HCT116 (cell line): ENCODE data around the gene MYLK2. TPM values are rescaled to one million over a fixed set of nuclear protein-coding genes. Genes with fewer than 3 reads are reported as not detected.

Experiments used
- ATAC-seq: fragments of 200-7000 bp; cut with Tn5 transposase; 2 replicates; pipeline ENCODE4 v1.9.1; 2020; ENCODE audit warnings: mild to moderate bottlenecking, moderate library complexity
- BruUV-seq: library from RNA; stranded (reverse); fragments of 400-500 nt; replicated peaks from 2 replicates; lab custom pipeline; 2021; lab: Mats Ljungman, UMichigan
- CTCF ChIA-PET: fragments of 300-600 bp; sonication (Branson Sonifier 250); formaldehyde crosslinking; loops from one replicate; lab custom pipeline; 2021; ENCODE audit warnings: antibody characterized with exemption; lab: Charles Lee
- POLR2A ChIA-PET: fragments of 300-600, 350-600 bp; sonication (Branson Sonifier 250); formaldehyde crosslinking; loops from one replicate; lab custom pipeline; 2021; ENCODE audit warnings: antibody characterized with exemption; lab: Charles Lee
- RAD21 ChIA-PET, 2 experiments: fragments of 300-600 bp; sonication (Branson Sonifier 250); formaldehyde crosslinking; loops; one replicate each; lab custom pipeline; 2023; ENCODE audit warnings: low total read pairs in 2 of 2; ENCODE audit not compliant: uncharacterized antibody in 2 of 2, unreplicated experiment in 2 of 2, low non-redundant PET in 1 of 2; lab: Charles Lee
- DNase-seq: peaks from one replicate; pipeline ENCODE4 v3.0.0-alpha.2; 2010; ENCODE audit warnings: low read depth, low spot score
- H2AFZ ChIP-seq: fragments of 200-600 bp; shearing (Covaris generic), sonication (generic); 2 replicates; pipeline ENCODE4 v1.6.1; 2017; ENCODE audit warnings: low read depth, mixed run types, mixed read lengths, antibody characterized with exemption, low read length; ENCODE audit not compliant: poor library complexity, severe bottlenecking
- H3K27ac ChIP-seq: 2 replicates; pipeline ENCODE4 v1.5.1; 2012; ENCODE audit warnings: low read depth, low read length
- H3K27me3 ChIP-seq: fragments of 200-600 bp; sonication (generic); 2 replicates; pipeline ENCODE4 v1.6.1; 2016; ENCODE audit warnings: mixed run types, low read length, mixed read lengths; ENCODE audit not compliant: insufficient read depth
- H3K36me3 ChIP-seq, 2 experiments: fragments of 200-500 bp in 1 of 2; fragments of 200-600 bp in 1 of 2; sonication (Bioruptor generic) in 1 of 2; sonication (generic) in 1 of 2; 2 replicates each; pipeline versions ENCODE4 v1.5.1 to v1.6.1; 2014 to 2016; ENCODE audit warnings: low read length in 2 of 2, inconsistent platforms in 1 of 2, mixed read lengths in 1 of 2, mixed run types in 1 of 2; ENCODE audit not compliant: insufficient read depth in 2 of 2, control insufficient read depth in 1 of 2
- H3K4me1 ChIP-seq, 2 experiments: fragments of 200-600 bp in 1 of 2; sonication (generic) in 1 of 2; 2 replicates each; pipeline versions ENCODE4 v1.5.1 to v1.6.1; 2012 to 2017; ENCODE audit warnings: low read length in 2 of 2, inconsistent platforms in 1 of 2, mild to moderate bottlenecking in 1 of 2, mixed read lengths in 1 of 2, mixed run types in 1 of 2, moderate library complexity in 1 of 2; ENCODE audit not compliant: insufficient read depth in 2 of 2, control insufficient read depth in 1 of 2
- H3K4me2 ChIP-seq: fragments of 200-600 bp; sonication (generic); 2 replicates; pipeline ENCODE4 v1.6.1; 2017; ENCODE audit warnings: mixed run types, low read length, mixed read lengths
- H3K4me3 ChIP-seq, 2 experiments: fragments of 200-600 bp in 1 of 2; sonication (generic) in 1 of 2; replicated peaks in 1 of 2; 2 replicates each; pipeline ENCODE4 v1.5.1; 2011 to 2016; ENCODE audit warnings: low read length in 2 of 2, control low read depth in 1 of 2, low read depth in 1 of 2, mild to moderate bottlenecking in 1 of 2, mixed read lengths in 1 of 2, mixed run types in 1 of 2
- H3K79me2 ChIP-seq: fragments of 200-600 bp; sonication (generic); 2 replicates; pipeline ENCODE4 v1.6.1; 2017; ENCODE audit warnings: mild to moderate bottlenecking, mixed run types, low read length, moderate library complexity, mixed read lengths; ENCODE audit not compliant: insufficient read depth
- H3K9ac ChIP-seq: fragments of 200-600 bp; sonication (generic); 2 replicates; pipeline ENCODE4 v1.6.1; 2016; ENCODE audit warnings: low read length, mixed read lengths
- H3K9me2 ChIP-seq: fragments of 200-600 bp; sonication (generic), shearing (Covaris generic); 2 replicates; pipeline ENCODE4 v1.6.1; 2017; ENCODE audit warnings: mixed run types, mild to moderate bottlenecking, moderate library complexity; ENCODE audit not compliant: insufficient read depth
- H3K9me3 ChIP-seq, 2 experiments: fragments of 200-500 bp in 1 of 2; fragments of 200-600 bp in 1 of 2; sonication (Bioruptor generic) in 1 of 2; sonication (generic) in 1 of 2; 2 replicates each; pipeline ENCODE4 v1.6.1; 2014 to 2017; ENCODE audit warnings: low read length in 2 of 2, mixed read lengths in 2 of 2, inconsistent platforms in 1 of 2, low read depth in 1 of 2, mild to moderate bottlenecking in 1 of 2, mixed run types in 1 of 2, moderate library complexity in 1 of 2; ENCODE audit not compliant: control insufficient read depth in 1 of 2, insufficient read depth in 1 of 2
- H4K20me1 ChIP-seq: fragments of 200-600 bp; sonication (generic), shearing (Covaris generic); 2 replicates; pipeline ENCODE4 v1.6.1; 2017; ENCODE audit warnings: mixed run types, mild to moderate bottlenecking, moderate library complexity; ENCODE audit not compliant: insufficient read depth
- CBX3 ChIP-seq: IDR thresholded peaks from 2 replicates; pipeline ENCODE4 v1.6.1; 2012; ENCODE audit warnings: low read depth
- CTCF ChIP-seq, 3 experiments: fragments of 200-600 bp in 1 of 3; sonication (generic) in 1 of 3; IDR thresholded peaks in 2 of 3; conservative IDR thresholded peaks in 1 of 3; 2 replicates each; pipeline ENCODE4 v1.5.1; 2012 to 2017; ENCODE audit warnings: low read depth in 2 of 3, low read length in 2 of 3, antibody characterized with exemption in 1 of 3, borderline replicate concordance in 1 of 3, control low read depth in 1 of 3, mild to moderate bottlenecking in 1 of 3, mixed read lengths in 1 of 3, mixed run types in 1 of 3, moderate library complexity in 1 of 3; ENCODE audit not compliant: insufficient read depth in 1 of 3
- ELF1 ChIP-seq: IDR thresholded peaks from 2 replicates; pipeline ENCODE4 v1.6.1; 2012; ENCODE audit warnings: low read depth, borderline replicate concordance
- EZH2 ChIP-seq: fragments of 200-600 bp; sonication (generic); IDR thresholded peaks from 2 replicates; pipeline ENCODE4 v1.6.1; 2017; ENCODE audit warnings: antibody characterized with exemption, mixed run types
- FOSL1 ChIP-seq: IDR thresholded peaks from 2 replicates; pipeline ENCODE4 v1.6.1; 2012; ENCODE audit warnings: low read depth
- JUND ChIP-seq: IDR thresholded peaks from 2 replicates; pipeline ENCODE4 v1.6.1; 2012
- POLR2AphosphoS5 ChIP-seq: IDR thresholded peaks from 2 replicates; pipeline ENCODE4 v1.6.1; 2011; ENCODE audit warnings: mild to moderate bottlenecking, low read depth, low read length, moderate library complexity
- RAD21 ChIP-seq: IDR thresholded peaks from 2 replicates; pipeline ENCODE4 v1.6.1; 2012; ENCODE audit warnings: low read depth, mild to moderate bottlenecking
- SP1 ChIP-seq: IDR thresholded peaks from 2 replicates; pipeline ENCODE4 v1.6.1; 2012; ENCODE audit warnings: low read depth
- SRF ChIP-seq: IDR thresholded peaks from 2 replicates; pipeline ENCODE4 v1.6.1; 2012; ENCODE audit warnings: low read depth
- TCF7L2 ChIP-seq: IDR thresholded peaks from 2 replicates; pipeline ENCODE4 v1.7.0; 2011; ENCODE audit warnings: borderline replicate concordance, inconsistent platforms; ENCODE audit not compliant: insufficient read depth, insufficient read length; ENCODE audit errors: extremely low read depth
- YY1 ChIP-seq: IDR thresholded peaks from 2 replicates; pipeline ENCODE4 v1.6.1; 2011; ENCODE audit warnings: low read length, low read depth, moderate library complexity, mild to moderate bottlenecking; ENCODE audit not compliant: insufficient replicate concordance; ENCODE audit errors: extremely low read depth
- ZBTB33 ChIP-seq: IDR thresholded peaks from 2 replicates; pipeline ENCODE4 v1.6.1; 2011; ENCODE audit warnings: mild to moderate bottlenecking, low read length, moderate library complexity; ENCODE audit not compliant: insufficient replicate concordance; ENCODE audit errors: extremely low read depth
- ZFX ChIP-seq: fragments of 450-650 bp; IDR thresholded peaks from 2 replicates; pipeline ENCODE4 v1.6.1; 2017
- intact Hi-C: fragments of 100-400 bp; cut with micrococcal nuclease; formaldehyde crosslinking; loops from 2 replicates; pipeline ENCODE4 v1.10.0; 2022
- total RNA-seq: library from RNA; stranded (reverse); gene quantifications from one replicate; pipeline ENCODE4 v1.2.1, GENCODE V29; 2021; ENCODE audit not compliant: unreplicated experiment
- TF ChIP-seq, protein P1 (sequence below): IDR thresholded peaks from 2 replicates; pipeline ENCODE4 v1.6.1; 2012; ENCODE audit warnings: low read depth

MYLK2 gene
- total RNA-seq, 1 experiment from 2014 or later, result 0.34 TPM

- no peak for TF ChIP-seq CBX3
- no peak for TF ChIP-seq FOSL1
- TF ChIP-seq SRF, result no peak
- TF ChIP-seq JUND, result no peak
- no peak for TF ChIP-seq TCF7L2
- no peak for TF ChIP-seq ZBTB33
- TF ChIP-seq CTCF (IDR thresholded peaks at IDR 0.05 in 2 of 3, conservative IDR thresholded peaks at IDR 0.05 in 1 of 3; ENCODE audit: borderline replicate concordance in 1 of 3, insufficient read depth in 1 of 3, low read depth in 2 of 3, low read length in 2 of 3), result no peak
Observed at GRCh38 chr20:31842471-31843157, 23.5 kb downstream of the MYLK2 start (continued).

- H4K20me1 ChIP-seq, result no peaks in the 10 kb centered on the region
- H3K36me3 ChIP-seq, result no peaks in the 10 kb centered on the region
- H3K9me3 ChIP-seq, result no peaks in the 10 kb centered on the region
- DNase-seq, result no peak
- H3K9me2 ChIP-seq, result no peaks in the 10 kb centered on the region
- POLR2A ChIA-PET, result no interaction called here
- H3K79me2 ChIP-seq, result no peaks in the 10 kb centered on the region
- H3K4me2 ChIP-seq, result no peak overlapping the region
- H3K27ac ChIP-seq, result no peak overlapping the region
- intact Hi-C loops, result no loop called here
- H3K9ac ChIP-seq, result no peak overlapping the region
- H3K27me3 ChIP-seq, result no peaks in the 10 kb centered on the region
- BruUV-seq, result no TSS peak
- RAD21 ChIA-PET, result no interaction called here
- CTCF ChIA-PET, result interaction anchor here (2.3 kb wide), 1 partner anchor 10 kb away, joined by 11 read pairs; no protein-coding TSS in a partner anchor
- ATAC-seq, result no peak
- no peak overlapping the region for H3K4me3 ChIP-seq
- H2AFZ ChIP-seq, result no peak overlapping the region
- H3K4me1 ChIP-seq, result peaks cover 16 to 31% of the 10 kb centered on the region in 2 experiments
- TF ChIP-seq RAD21 (no peak), YY1 (no peak), ZFX (no peak), SP1 (no peak), ELF1 (no peak), TCF7L2 (no peak), POLR2AphosphoS5 (no peak), EZH2 (no peak)
- TF ChIP-seq, protein P1, sequence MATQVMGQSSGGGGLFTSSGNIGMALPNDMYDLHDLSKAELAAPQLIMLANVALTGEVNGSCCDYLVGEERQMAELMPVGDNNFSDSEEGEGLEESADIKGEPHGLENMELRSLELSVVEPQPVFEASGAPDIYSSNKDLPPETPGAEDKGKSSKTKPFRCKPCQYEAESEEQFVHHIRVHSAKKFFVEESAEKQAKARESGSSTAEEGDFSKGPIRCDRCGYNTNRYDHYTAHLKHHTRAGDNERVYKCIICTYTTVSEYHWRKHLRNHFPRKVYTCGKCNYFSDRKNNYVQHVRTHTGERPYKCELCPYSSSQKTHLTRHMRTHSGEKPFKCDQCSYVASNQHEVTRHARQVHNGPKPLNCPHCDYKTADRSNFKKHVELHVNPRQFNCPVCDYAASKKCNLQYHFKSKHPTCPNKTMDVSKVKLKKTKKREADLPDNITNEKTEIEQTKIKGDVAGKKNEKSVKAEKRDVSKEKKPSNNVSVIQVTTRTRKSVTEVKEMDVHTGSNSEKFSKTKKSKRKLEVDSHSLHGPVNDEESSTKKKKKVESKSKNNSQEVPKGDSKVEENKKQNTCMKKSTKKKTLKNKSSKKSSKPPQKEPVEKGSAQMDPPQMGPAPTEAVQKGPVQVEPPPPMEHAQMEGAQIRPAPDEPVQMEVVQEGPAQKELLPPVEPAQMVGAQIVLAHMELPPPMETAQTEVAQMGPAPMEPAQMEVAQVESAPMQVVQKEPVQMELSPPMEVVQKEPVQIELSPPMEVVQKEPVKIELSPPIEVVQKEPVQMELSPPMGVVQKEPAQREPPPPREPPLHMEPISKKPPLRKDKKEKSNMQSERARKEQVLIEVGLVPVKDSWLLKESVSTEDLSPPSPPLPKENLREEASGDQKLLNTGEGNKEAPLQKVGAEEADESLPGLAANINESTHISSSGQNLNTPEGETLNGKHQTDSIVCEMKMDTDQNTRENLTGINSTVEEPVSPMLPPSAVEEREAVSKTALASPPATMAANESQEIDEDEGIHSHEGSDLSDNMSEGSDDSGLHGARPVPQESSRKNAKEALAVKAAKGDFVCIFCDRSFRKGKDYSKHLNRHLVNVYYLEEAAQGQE, result no peak
Observed at GRCh38 chr20:31843288-31843687, 24.1 kb downstream of the MYLK2 start.
